Measurements from ENCODE around the gene SLC28A1. TPM values are rescaled to one million over a fixed set of nuclear protein-coding genes. Genes with fewer than 3 reads are reported as not detected.
A peak's percentile ranks its signal among the peaks of the same experiment; 100 is the strongest.

Gene SLC28A1
- total RNA-seq, 8 experiments from 2014 or later: 0.05 to 0.14 (median 0.14) TPM; not detected in 5

DNA sequence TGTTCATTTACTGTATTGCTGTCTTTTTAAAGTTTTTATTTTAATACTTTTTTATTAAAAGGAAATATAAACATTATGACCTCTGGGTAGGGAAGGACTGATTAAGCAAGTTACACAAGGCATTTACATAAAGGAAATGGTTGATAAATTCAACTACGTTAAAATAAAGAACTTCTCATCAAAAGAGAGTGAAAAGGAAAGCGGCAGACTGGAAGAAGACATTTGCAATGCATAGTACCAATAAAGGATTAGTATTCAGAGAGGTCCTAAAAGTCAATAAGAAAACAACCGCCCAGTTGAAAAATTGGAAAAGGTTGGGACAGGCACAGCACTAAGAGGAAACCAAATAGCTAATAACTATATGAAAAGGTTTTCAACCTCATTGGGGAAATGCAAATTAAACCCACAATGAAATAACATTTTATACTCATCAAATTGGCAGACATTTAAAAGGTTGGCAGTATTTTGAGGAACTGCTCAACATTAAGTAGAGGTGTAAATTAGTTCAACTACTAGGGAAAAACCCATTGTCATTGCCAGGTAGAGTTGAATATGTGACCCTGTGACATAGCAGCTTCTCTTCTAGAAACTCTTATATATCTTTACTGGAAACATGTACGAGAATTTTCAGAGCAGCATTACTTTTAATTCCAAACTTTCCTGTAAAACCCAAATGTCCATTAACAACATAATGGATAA is 106.7 kb downstream of the SLC28A1 start:
- 29 to 88% (median 68%) methylated on average over 2 to 4 of the region's 4 CpGs for WGBS, 10 experiments
- Histone ChIP-seq H3K4me1 (replicated peaks in 1 of 2) (no peaks in the 10 kb centered on the region), H3K4me3 (no peak overlapping the region), H3K27ac (no peak overlapping the region)
- ATAC-seq (replicated peaks in 6 of 8): peak in 3 of 8 experiments; percentile 56 to 67 (median 59)
- in situ Hi-C loops (cut with MboI; ENCODE audit: low pct_unique_long_range_greater_than_20kb in 2 of 9, low sequenced_read_pairs in 9 of 9, unreplicated experiment in 9 of 9): no loop called here

DNA sequence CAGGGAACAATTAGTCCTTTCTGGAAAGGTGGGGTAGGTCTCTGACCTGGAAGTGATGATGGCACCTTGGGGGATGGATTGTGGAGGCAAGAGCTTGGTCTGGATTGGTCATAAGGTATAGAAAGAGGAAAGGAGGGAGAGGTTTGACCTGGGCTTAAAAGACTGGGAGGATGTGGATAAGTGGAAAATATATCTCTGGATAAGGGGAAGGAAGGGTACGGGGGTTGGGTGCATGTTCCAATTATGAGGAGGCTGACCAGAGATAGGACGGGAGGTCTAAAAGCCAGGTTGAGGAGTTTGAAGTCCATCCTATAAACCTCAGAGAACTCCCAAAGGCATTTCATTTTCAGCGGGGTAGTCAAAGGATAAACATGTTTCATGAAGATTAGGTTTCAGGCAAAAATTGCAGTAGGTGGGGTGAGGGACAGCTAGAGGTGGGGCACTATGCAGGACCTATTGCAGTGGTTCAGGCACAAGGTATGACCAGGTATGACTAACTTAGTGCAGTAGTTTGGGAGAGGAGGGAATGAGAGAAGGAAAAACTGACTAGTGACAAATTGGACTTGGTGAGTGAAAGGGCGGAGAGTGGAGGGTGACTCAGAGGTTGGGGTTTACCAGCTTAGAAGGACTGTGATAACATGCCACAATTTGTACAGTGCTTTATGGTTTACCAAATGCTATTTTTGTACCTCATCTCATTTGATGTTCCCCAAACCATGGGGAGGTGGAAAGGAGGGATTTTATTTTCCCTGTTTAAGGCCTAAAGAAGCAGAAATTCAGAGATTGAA is 107.9 kb downstream of the SLC28A1 start:
- in situ Hi-C loops (cut with MboI; ENCODE audit: low pct_unique_long_range_greater_than_20kb in 2 of 9, low sequenced_read_pairs in 9 of 9, unreplicated experiment in 9 of 9): no loop called here
- 39 to 100% (median 88%) methylated on average over 1 to 4 of the region's 4 CpGs; no CpG with 5 or more reads in 1 of the 10 experiments for WGBS, 10 experiments
- no peak overlapping the region for H3K27ac ChIP-seq
- no peak overlapping the region for H3K4me3 ChIP-seq
- H3K4me1 ChIP-seq (replicated peaks in 1 of 2): no peaks in the 10 kb centered on the region
- ATAC-seq (replicated peaks in 6 of 8): peak in 3 of 8 experiments; percentile 20 to 63 (median 54)

Other genes starting within 250 kb of the SLC28A1 start
- 10 to 100 TPM; 18.8 to 46.9 (median 30.8) TPM for gene WDR73, start 230.4 kb upstream of the SLC28A1 start, total RNA-seq
- 100 to 1,000 TPM in 1 of 8 experiments, 10 to 100 TPM in 2, 1 to 10 TPM in 5; 1.1 to 720 (median 5.3) TPM for gene NMB, start 226.5 kb upstream of the SLC28A1 start, total RNA-seq
- 100 to 1,000 TPM in 7 of 8 experiments, 10 to 100 TPM in 1; 96.9 to 186 (median 133) TPM for gene SEC11A, start 168.5 kb upstream of the SLC28A1 start, total RNA-seq
- 10 to 100 TPM in 5 of 8 experiments, 1 to 10 TPM in 3; 5.7 to 14.6 (median 11.1) TPM for gene ZNF592, start 136.1 kb upstream of the SLC28A1 start, total RNA-seq
- gene ALPK3, start 67.3 kb upstream of the SLC28A1 start, total RNA-seq: 1 to 10 TPM in 1 of 8 experiments, under 1 TPM in 7; 0.16 to 1.4 (median 0.64) TPM
- 10 to 100 TPM in 5 of 8 experiments, 1 to 10 TPM in 3; 6.2 to 81.4 (median 28.2) TPM for gene PDE8A, start 97.2 kb downstream of the SLC28A1 start, total RNA-seq